Neuronal stem cell (in vitro differentiated cells): Measurements from ENCODE around the gene CERK.
A peak's percentile ranks its signal among the peaks of the same experiment; 100 is the strongest.

Experiments
- DNase-seq: peaks from one replicate; pipeline ENCODE4 v3.0.0-alpha.2; 2013; ENCODE audit warnings: low spot score
- H2AFZ ChIP-seq: one replicate; pipeline ENCODE4 v1.6.1; 2013; ENCODE audit warnings: mild to moderate bottlenecking, low read length, inconsistent platforms
- H2AK5ac ChIP-seq: 2 replicates; pipeline ENCODE4 v1.6.1; 2013; ENCODE audit warnings: low read depth, mild to moderate bottlenecking, inconsistent platforms, low read length, moderate library complexity, mixed read lengths
- H2BK120ac ChIP-seq: 2 replicates; pipeline ENCODE4 v1.6.1; 2013; ENCODE audit warnings: low read depth, mild to moderate bottlenecking, inconsistent platforms, low read length, moderate library complexity, mixed read lengths
- H2BK12ac ChIP-seq: one replicate; pipeline ENCODE4 v1.6.1; 2013; ENCODE audit warnings: low read length, inconsistent platforms
- H2BK15ac ChIP-seq: 2 replicates; pipeline ENCODE4 v1.6.1; 2013; ENCODE audit warnings: mild to moderate bottlenecking, low read length, inconsistent platforms, mixed read lengths
- H2BK5ac ChIP-seq: one replicate; pipeline ENCODE4 v1.6.1; 2013; ENCODE audit warnings: inconsistent platforms, mild to moderate bottlenecking, low read length, moderate library complexity
- H3K14ac ChIP-seq: one replicate; pipeline ENCODE4 v1.6.1; 2013; ENCODE audit warnings: low read length, inconsistent platforms
- H3K18ac ChIP-seq: 2 replicates; pipeline ENCODE4 v1.6.1; 2013; ENCODE audit warnings: low read length, inconsistent platforms
- H3K23ac ChIP-seq: 2 replicates; pipeline ENCODE4 v1.6.1; 2013; ENCODE audit warnings: low read depth, mild to moderate bottlenecking, mixed read lengths, low read length, inconsistent platforms; ENCODE audit not compliant: poor library complexity
- H3K27ac ChIP-seq: replicated peaks from 3 replicates; pipeline ENCODE4 v1.5.1; 2013; ENCODE audit warnings: low read length, inconsistent platforms
- H3K27me3 ChIP-seq, 3 experiments: 2 replicates each; pipeline ENCODE4 v1.6.1; 2013; ENCODE audit warnings: low read length in 3 of 3, mild to moderate bottlenecking in 2 of 3, inconsistent platforms in 1 of 3, low read depth in 1 of 3, mixed read lengths in 1 of 3, moderate library complexity in 1 of 3; ENCODE audit not compliant: control insufficient read depth in 3 of 3, insufficient read depth in 3 of 3
- H3K36me3 ChIP-seq, 2 donors: replicated peaks in 1 of 2; 2 replicates each; pipeline ENCODE4 v1.6.1; 2013; ENCODE audit warnings: low read length in 2 of 2; ENCODE audit not compliant: control insufficient read depth in 2 of 2, insufficient read depth in 2 of 2
- H3K4ac ChIP-seq: 2 replicates; pipeline ENCODE4 v1.6.1; 2013; ENCODE audit warnings: inconsistent platforms, mild to moderate bottlenecking, low read length, moderate library complexity
- H3K4me1 ChIP-seq, 2 donors: 1 replicate in 1 of 2; 2 replicates in 1 of 2; pipeline ENCODE4 v1.6.1; 2013; ENCODE audit warnings: low read length in 2 of 2, low read depth in 1 of 2; ENCODE audit not compliant: control insufficient read depth in 2 of 2, insufficient read depth in 1 of 2
- H3K4me2 ChIP-seq: one replicate; pipeline ENCODE4 v1.6.1; 2013; ENCODE audit warnings: mild to moderate bottlenecking, low read length, inconsistent platforms; ENCODE audit not compliant: insufficient read depth, poor library complexity, severe bottlenecking
- H3K4me3 ChIP-seq, 2 donors: 2 replicates each; pipeline ENCODE4 v1.5.1; 2013; ENCODE audit warnings: low read length in 2 of 2, mild to moderate bottlenecking in 2 of 2, inconsistent platforms in 1 of 2, moderate library complexity in 1 of 2
- H3K79me1 ChIP-seq: one replicate; pipeline ENCODE4 v1.6.1; 2013; ENCODE audit warnings: low read depth, mild to moderate bottlenecking, inconsistent platforms, low read length, moderate library complexity
- H3K9ac ChIP-seq: one replicate; pipeline ENCODE4 v1.6.1; 2013; ENCODE audit warnings: mild to moderate bottlenecking, low read depth, low read length, inconsistent platforms; ENCODE audit not compliant: poor library complexity
- H3K9me3 ChIP-seq, 2 donors: replicated peaks in 1 of 2; 2 replicates each; pipeline versions ENCODE3 to v1.6.1; 2013; ENCODE audit warnings: low read length in 2 of 2, mild to moderate bottlenecking in 2 of 2, inconsistent platforms in 1 of 2, low read depth in 1 of 2, mixed read lengths in 1 of 2, moderate library complexity in 1 of 2; ENCODE audit not compliant: control insufficient read depth in 2 of 2, insufficient read depth in 1 of 2
- H4K8ac ChIP-seq: one replicate; pipeline ENCODE4 v1.6.1; 2013; ENCODE audit warnings: low read depth, mild to moderate bottlenecking, inconsistent platforms, low read length, moderate library complexity
- H4K91ac ChIP-seq: one replicate; pipeline ENCODE4 v1.6.1; 2013; ENCODE audit warnings: low read length, low read depth, mild to moderate bottlenecking, inconsistent platforms; ENCODE audit not compliant: poor library complexity
- WGBS, 2 donors: extraction: QIAGEN DNeasy Blood & Tissue Kit; methylation state at CpG; one replicate each; pipeline ENCODE4 v1.1.7; 2013; ENCODE audit warnings: missing lambda C conversion rate in 2 of 2, mixed read lengths in 1 of 2; ENCODE audit not compliant: insufficient read length in 2 of 2, insufficient replicate concordance in 1 of 2; ENCODE audit errors: extremely low coverage in 2 of 2; 5-methylcytosine and 5-hydroxymethylcytosine counted together

The CERK gene

DNA sequence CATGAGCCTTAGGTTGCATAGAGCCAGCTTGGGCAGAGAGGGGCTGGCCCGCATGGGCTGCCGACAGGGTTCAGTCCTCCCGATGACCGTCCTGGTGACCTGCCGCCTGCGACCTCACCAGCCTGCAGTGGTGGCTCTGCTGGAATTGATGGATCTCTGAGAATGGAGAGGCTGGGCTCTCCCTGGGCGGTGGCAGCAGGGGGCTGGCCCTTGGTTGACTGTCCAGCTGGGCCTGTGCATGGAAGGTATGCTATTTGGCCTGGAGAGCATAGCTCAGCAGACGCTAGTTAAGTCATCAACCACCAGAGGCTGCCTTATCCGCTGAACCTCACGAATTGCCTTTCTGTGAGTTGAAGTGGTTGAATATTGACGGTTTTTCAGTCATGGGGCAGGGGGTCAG, 98.2 kb downstream of the CERK start:
- no peaks in the 10 kb centered on the region for H3K36me3 ChIP-seq
- H3K14ac ChIP-seq, result no peak overlapping the region
- H3K4ac ChIP-seq, result no peak overlapping the region
- no peak overlapping the region for H2BK5ac ChIP-seq
- no peak overlapping the region for H2BK120ac ChIP-seq
- DNase-seq, result no peak
- H3K23ac ChIP-seq, result no peak overlapping the region
- no peak overlapping the region for H2BK15ac ChIP-seq
- H3K9ac ChIP-seq, result no peak overlapping the region
- H4K8ac ChIP-seq, result no peak overlapping the region
- H3K27me3 ChIP-seq, result peaks cover 0 to 2% (median 0%) of the 10 kb centered on the region in 3 experiments
- H3K4me3 ChIP-seq, result no peak overlapping the region
- peaks cover 0 to 1% of the 10 kb centered on the region in 2 donors for H3K9me3 ChIP-seq
- H3K27ac ChIP-seq, result no peak overlapping the region
- H3K4me2 ChIP-seq, result no peak overlapping the region
- peaks cover 2 to 16% of the 10 kb centered on the region in 2 donors for H3K4me1 ChIP-seq
- no peak overlapping the region for H2AFZ ChIP-seq
- H4K91ac ChIP-seq, result no peak overlapping the region
- no CpG with 5 or more reads among the region's 11 CpGs for WGBS, 2 donors
- H2AK5ac ChIP-seq, result no peak overlapping the region
- no peak overlapping the region for H3K18ac ChIP-seq
- peaks cover 3% of the 10 kb centered on the region for H3K79me1 ChIP-seq
- H2BK12ac ChIP-seq, result no peak overlapping the region

DNA sequence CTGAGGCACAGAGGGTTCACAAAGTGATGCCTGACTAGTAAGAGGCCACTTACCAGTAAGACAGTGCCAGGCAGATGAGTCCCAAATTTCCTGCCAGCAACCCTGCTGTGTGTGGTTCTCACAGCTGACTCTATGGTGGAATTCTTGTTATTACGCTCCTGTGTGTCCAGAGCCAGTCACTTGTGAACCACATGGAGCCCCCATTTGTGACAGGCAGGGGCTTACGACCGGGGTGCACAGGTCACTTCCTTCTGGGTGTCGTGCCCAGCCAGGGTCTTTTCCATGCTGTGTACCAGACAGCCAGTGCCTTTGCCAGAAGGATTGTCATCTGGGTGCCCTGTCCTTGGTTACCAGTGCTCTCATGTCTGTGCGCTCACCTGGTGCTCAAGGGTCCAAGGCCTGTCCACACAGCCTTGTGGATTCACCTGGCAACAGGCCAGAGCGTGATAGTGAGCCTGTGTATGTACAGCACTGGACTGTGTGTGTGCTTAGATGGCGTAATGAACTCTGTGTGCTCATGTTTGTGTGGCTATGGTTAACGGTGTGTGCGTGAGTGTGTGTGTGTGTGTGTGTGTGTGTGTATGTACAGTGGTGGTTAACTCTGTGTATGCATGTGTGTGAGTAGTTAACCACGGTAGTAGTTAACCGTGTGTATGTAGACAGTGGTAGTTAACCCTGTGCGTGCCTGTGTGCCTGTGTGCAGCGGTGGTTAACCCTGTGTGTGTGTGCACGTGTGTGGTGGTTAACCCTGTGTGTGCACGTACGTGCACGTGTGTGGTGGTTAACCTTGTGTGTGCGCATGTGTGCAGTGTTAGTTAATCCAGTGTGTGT, 99.2 kb downstream of the CERK start:
- DNase-seq, result no peak
- H3K4me3 ChIP-seq, result peak overlapping the region in 1 of 2 donors; percentile 16
- no peak overlapping the region for H3K9ac ChIP-seq
- no peak overlapping the region for H4K91ac ChIP-seq
- H2BK120ac ChIP-seq, result no peak overlapping the region
- no peak overlapping the region for H3K4ac ChIP-seq
- H3K14ac ChIP-seq, result peak overlapping the region; percentile 49
- H2BK12ac ChIP-seq, result no peak overlapping the region
- no peak overlapping the region for H3K18ac ChIP-seq
- no peaks in the 10 kb centered on the region for H3K79me1 ChIP-seq
- H3K36me3 ChIP-seq, result no peaks in the 10 kb centered on the region
- H2AFZ ChIP-seq, result no peak overlapping the region
- H3K27me3 ChIP-seq, result peaks cover 0 to 2% (median 0%) of the 10 kb centered on the region in 3 experiments
- H3K9me3 ChIP-seq, result no peaks in the 10 kb centered on the region
- no peak overlapping the region for H2BK5ac ChIP-seq
- H3K4me2 ChIP-seq, result no peak overlapping the region
- no peak overlapping the region for H4K8ac ChIP-seq
- no peak overlapping the region for H2BK15ac ChIP-seq
- no CpG with 5 or more reads among the region's 18 CpGs for WGBS, 2 donors
- no peak overlapping the region for H2AK5ac ChIP-seq
- no peak overlapping the region for H3K27ac ChIP-seq
- peak overlapping the region; percentile 43 for H3K23ac ChIP-seq
- H3K4me1 ChIP-seq, result peaks cover 2 to 18% of the 10 kb centered on the region in 2 donors

DNA sequence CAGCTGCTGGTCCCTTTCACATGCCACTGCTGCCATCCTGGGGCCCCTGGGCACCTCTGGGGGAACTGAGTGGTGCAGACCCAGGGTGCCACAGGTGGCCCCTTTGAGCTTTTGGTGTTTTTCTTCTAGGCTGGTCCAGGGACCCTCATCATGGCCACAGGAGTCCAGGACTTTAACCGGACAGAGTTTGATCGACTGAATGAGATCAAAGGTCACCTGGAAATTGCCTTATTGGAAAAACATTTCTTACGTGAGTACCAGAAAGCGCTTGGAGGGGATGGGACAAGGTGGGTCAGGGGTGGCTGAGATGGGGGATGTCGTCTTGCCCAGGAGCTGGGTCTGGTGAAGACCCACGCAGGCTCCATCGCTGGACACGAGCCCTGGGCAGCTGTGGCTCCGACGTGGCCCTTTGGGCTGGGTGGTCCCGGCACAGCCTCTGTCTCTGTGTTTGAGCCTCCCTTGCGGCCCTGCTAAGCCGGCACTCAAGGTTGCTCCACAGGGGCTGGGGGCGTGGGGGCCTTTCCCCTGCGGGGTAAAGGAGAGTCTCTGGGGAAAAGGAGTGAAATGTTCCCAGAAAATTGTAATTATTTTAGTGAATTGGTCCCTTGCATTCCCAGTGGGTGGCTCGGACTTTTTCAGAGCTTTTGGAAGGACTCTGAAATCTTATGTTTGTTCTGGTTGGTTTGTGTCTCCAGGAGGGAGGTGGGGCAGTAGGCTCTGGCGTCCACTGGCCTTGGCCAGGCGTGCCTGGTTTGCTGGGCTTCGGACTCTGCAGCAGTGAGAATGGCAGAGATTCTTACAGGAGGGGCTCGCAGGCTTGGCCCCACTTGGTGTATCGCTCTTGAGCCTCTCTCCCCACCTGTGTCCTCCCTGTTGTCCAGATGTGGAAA, 100.1 kb downstream of the CERK start:
- peak overlapping the region; percentile 73 for H2AK5ac ChIP-seq
- no peak overlapping the region for H2BK12ac ChIP-seq
- no peak overlapping the region for H3K9ac ChIP-seq
- no peak overlapping the region for H3K4me3 ChIP-seq
- H2AFZ ChIP-seq, result no peak overlapping the region
- DNase-seq, result no peak
- H3K18ac ChIP-seq, result no peak overlapping the region
- peak overlapping the region; percentile 67 for H3K14ac ChIP-seq
- H3K27ac ChIP-seq, result no peak overlapping the region
- H3K9me3 ChIP-seq, result no peaks in the 10 kb centered on the region
- no peak overlapping the region for H3K23ac ChIP-seq
- peaks cover 0 to 2% (median 0%) of the 10 kb centered on the region in 3 experiments for H3K27me3 ChIP-seq
- H3K4me2 ChIP-seq, result no peak overlapping the region
- H2BK5ac ChIP-seq, result no peak overlapping the region
- WGBS, 2 donors, result no CpG with 5 or more reads among the region's 21 CpGs
- no peaks in the 10 kb centered on the region for H3K36me3 ChIP-seq
- H4K8ac ChIP-seq, result no peak overlapping the region
- no peak overlapping the region for H2BK15ac ChIP-seq
- H3K4ac ChIP-seq, result no peak overlapping the region
- no peak overlapping the region for H2BK120ac ChIP-seq
- no peak overlapping the region for H4K91ac ChIP-seq
- H3K4me1 ChIP-seq, result peaks cover 2 to 18% of the 10 kb centered on the region in 2 donors
- no peaks in the 10 kb centered on the region for H3K79me1 ChIP-seq
